Myocyte (in vitro differentiated cells): Measurements from ENCODE around the gene MSH2. TPM values are rescaled to one million over a fixed set of nuclear protein-coding genes. Genes with fewer than 3 reads are reported as not detected.
"Not testable (repeated sequence)": the region's sequence is repeated elsewhere in the genome, so short reads cannot be mapped to it uniquely, and the experiment has no call there.

Source experiments
- DNase-seq: peaks from one replicate; pipeline ENCODE4 v3.0.0-alpha.2; 2012; ENCODE audit warnings: low read depth
- total RNA-seq: library from RNA; depleted of rRNA; stranded (reverse); fragments of >200 nt; gene quantifications from 2 replicates; pipeline ENCODE4 v1.2.3, GENCODE V29; 2014

Gene MSH2
- total RNA-seq, 1 donor from 2014 or later: 17.2 TPM

GRCh38 chr2:47471429-47472116 lies 68.6 kb downstream of the MSH2 start:
- no peak for DNase-seq

- no peak for DNase-seq
Measured at GRCh38 chr2:47479863-47480262, 76.9 kb downstream of the MSH2 start.

GRCh38 chr2:47483191-47483590 lies 80.2 kb downstream of the MSH2 start:
- no peak for DNase-seq

- DNase-seq: no peak
Measured at GRCh38 chr2:47484396-47484795, 81.4 kb downstream of the MSH2 start.

GRCh38 chr2:47485177-47485576 lies 82.2 kb downstream of the MSH2 start:
- DNase-seq: no peak

- no peak for DNase-seq
Measured at GRCh38 chr2:47485751-47486300, 82.9 kb downstream of the MSH2 start.

- no peak for DNase-seq
Measured at GRCh38 chr2:47486841-47487497, 84.0 kb downstream of the MSH2 start.

- no peak for DNase-seq
Measured at GRCh38 chr2:47487498-47487875, 84.5 kb downstream of the MSH2 start.

GRCh38 chr2:47488870-47489584 lies 86.1 kb downstream of the MSH2 start:
- peak; percentile 43 for DNase-seq

GRCh38 chr2:47490406-47490805 lies 87.5 kb downstream of the MSH2 start:
- no peak for DNase-seq

GRCh38 chr2:47493317-47494035 lies 90.5 kb downstream of the MSH2 start:
- no peak for DNase-seq

- DNase-seq: no peak
Measured at GRCh38 chr2:47494267-47495130, 91.5 kb downstream of the MSH2 start.

- DNase-seq: no peak
Measured at GRCh38 chr2:47497843-47498460, 95.0 kb downstream of the MSH2 start.

GRCh38 chr2:47499093-47499492 lies 96.1 kb downstream of the MSH2 start:
- no peak for DNase-seq

GRCh38 chr2:47499621-47500309 lies 96.8 kb downstream of the MSH2 start:
- DNase-seq: no peak

GRCh38 chr2:47501374-47502200 lies 98.6 kb downstream of the MSH2 start:
- DNase-seq: no peak

- not testable (repeated sequence) for DNase-seq
Measured at GRCh38 chr2:47502498-47502897, 99.5 kb downstream of the MSH2 start.

GRCh38 chr2:47503481-47504070 lies 100.6 kb downstream of the MSH2 start:
- DNase-seq: no peak
